A549 (cell line): ENCODE data around the gene NLK. TPM values are rescaled to one million over a fixed set of nuclear protein-coding genes. Genes with fewer than 3 reads are reported as not detected.

Source experiments
- ATAC-seq, 2 experiments: fragments of 200-7000 bp in 1 of 2; fragments of >200 bp in 1 of 2; cut with Nextera tagmentation in 1 of 2; cut with Tn5 transposase in 1 of 2; 3 replicates each; pipeline versions ENCODE4 v1.8.0 to v1.9.1; 2018 to 2020; ENCODE audit warnings: mild to moderate bottlenecking in 1 of 2, moderate library complexity in 1 of 2
- CTCF ChIA-PET: fragments of 300-600 bp; sonication (Branson Sonifier 250); formaldehyde crosslinking; extraction: SDS; loops from one replicate; lab custom pipeline; 2021; ENCODE audit warnings: antibody characterized with exemption, inconsistent platforms; lab: Yijun Ruan, JAX
- POLR2A ChIA-PET: fragments of 350-600 bp; formaldehyde crosslinking; extraction: SDS; loops from one replicate; lab custom pipeline; 2021; ENCODE audit warnings: antibody characterized with exemption, inconsistent platforms; lab: Yijun Ruan, JAX
- DNase-seq, 2 experiments: peaks; one replicate each; pipeline versions ENCODE4 v3.0.0 to v3.0.0-alpha.2; 2011 to 2016; ENCODE audit warnings: low read depth in 1 of 2, low spot score in 1 of 2
- FAIRE-seq: peaks from 2 replicates; lab custom pipeline; 2011; peaks lifted over from hg19 to GRCh38; lab: Jason Lieb, UNC
- H3K27ac ChIP-seq, 2 experiments: fragments of >200 bp; sonication (Bioruptor Twin); formaldehyde crosslinking; 3 replicates each; pipeline ENCODE4 v1.5.1; 2016 to 2017
- H3K4me1 ChIP-seq: fragments of >200 bp; sonication (Bioruptor Twin); formaldehyde crosslinking; 3 replicates; pipeline ENCODE4 v1.6.1; 2016
- H3K4me2 ChIP-seq: fragments of >200 bp; sonication (Bioruptor Twin); formaldehyde crosslinking; 3 replicates; pipeline ENCODE4 v1.6.1; 2016
- H3K4me3 ChIP-seq: fragments of >200 bp; sonication (Bioruptor Twin); formaldehyde crosslinking; 3 replicates; pipeline ENCODE4 v1.5.1; 2016
- H3K9me3 ChIP-seq: fragments of >200 bp; sonication (Bioruptor Twin); formaldehyde crosslinking; 3 replicates; pipeline ENCODE4 v1.6.1; 2016
- BHLHE40 ChIP-seq: IDR thresholded peaks from 2 replicates; pipeline ENCODE4 v1.6.1; 2012; ENCODE audit warnings: low read depth, low read length, inconsistent platforms
- CEBPB ChIP-seq, 2 experiments: fragments of >200 bp in 1 of 2; sonication (Bioruptor Twin) in 1 of 2; formaldehyde crosslinking in 1 of 2; IDR thresholded peaks; 2 replicates each; pipeline ENCODE4 v1.6.1; 2012 to 2016
- CHD2 ChIP-seq: fragments of 150-350 bp; IDR thresholded peaks from 2 replicates; pipeline ENCODE4 v1.6.1; 2014; ENCODE audit warnings: low read length; ENCODE audit not compliant: partially characterized antibody
- EHMT2 ChIP-seq: fragments of 200-600 bp; sonication (generic); IDR thresholded peaks from 2 replicates; pipeline ENCODE4 v1.6.1; 2016; ENCODE audit warnings: antibody characterized with exemption, low read depth, mild to moderate bottlenecking, moderate library complexity
- ESRRA ChIP-seq: fragments of 150-350 bp; IDR thresholded peaks from 2 replicates; pipeline ENCODE4 v1.6.1; 2014; ENCODE audit warnings: mild to moderate bottlenecking, low read length, borderline replicate concordance
- GATA3 ChIP-seq: IDR thresholded peaks from 2 replicates; pipeline ENCODE4 v1.6.1; 2012; ENCODE audit warnings: borderline replicate concordance
- HEYL ChIP-seq: fragments of 250-450 bp; sonication (Bioruptor Pico); IDR thresholded peaks from 2 replicates; pipeline ENCODE4 v1.8.0; 2021; ENCODE audit warnings: mild to moderate bottlenecking, moderate library complexity
- HOXA7 ChIP-seq: fragments of 250-450 bp; sonication (Bioruptor Pico); IDR thresholded peaks from 2 replicates; pipeline ENCODE4 v1.5.0; 2020; ENCODE audit warnings: mild to moderate bottlenecking, moderate library complexity
- HOXB5 ChIP-seq: fragments of 250-450 bp; sonication (Bioruptor Pico); IDR thresholded peaks from 2 replicates; pipeline ENCODE4 v1.5.0; 2020; ENCODE audit warnings: mild to moderate bottlenecking, moderate library complexity
- JUN ChIP-seq, 2 experiments: fragments of >200 bp; sonication (Bioruptor Twin); formaldehyde crosslinking; IDR thresholded peaks; 2 replicates in 1 of 2; 3 replicates in 1 of 2; pipeline ENCODE4 v1.6.1; 2016 to 2017
- KDM1A ChIP-seq: fragments of 200-600 bp; sonication (generic); IDR thresholded peaks from 2 replicates; pipeline ENCODE4 v1.6.1; 2016; ENCODE audit warnings: low read depth, mild to moderate bottlenecking
- MAFK ChIP-seq: fragments of 450-650 bp; IDR thresholded peaks from 2 replicates; pipeline ENCODE4 v1.6.1; 2014; ENCODE audit not compliant: partially characterized antibody
- MAX ChIP-seq: IDR thresholded peaks from 2 replicates; pipeline ENCODE4 v1.6.1; 2012
- MAZ ChIP-seq: fragments of 150-350 bp; IDR thresholded peaks from 2 replicates; pipeline ENCODE4 v1.6.1; 2014; ENCODE audit warnings: antibody characterized with exemption, low read depth, low read length, borderline replicate concordance
- POLR2AphosphoS2 ChIP-seq: conservative IDR thresholded peaks from 2 replicates; pipeline ENCODE4 v1.6.1; 2012; ENCODE audit warnings: low read length, improper control_type of control experiment, inconsistent platforms
- RCOR1 ChIP-seq: fragments of 150-350 bp; IDR thresholded peaks from 2 replicates; pipeline ENCODE4 v1.6.1; 2014; ENCODE audit warnings: antibody characterized with exemption, low read length, low read depth
- SREBF2 ChIP-seq: fragments of 450-650 bp; IDR thresholded peaks from 2 replicates; pipeline ENCODE4 v1.6.1; 2014; ENCODE audit warnings: mild to moderate bottlenecking, moderate library complexity
- TFCP2L1 ChIP-seq: fragments of 250-450 bp; sonication (Bioruptor Pico); IDR thresholded peaks from 2 replicates; pipeline ENCODE4 v1.5.0; 2021; ENCODE audit warnings: mild to moderate bottlenecking
- ZNF302 ChIP-seq: fragments of 250-450 bp; sonication (Bioruptor Pico); IDR thresholded peaks from 2 replicates; pipeline ENCODE4 v1.9.0; 2021; ENCODE audit warnings: inconsistent platforms, mild to moderate bottlenecking, moderate library complexity
- WGBS: methylation state at CpG from one replicate; pipeline ENCODE4 v1.1.6; 2017; ENCODE audit errors: missing lambda C conversion rate; 5-methylcytosine and 5-hydroxymethylcytosine counted together
- polyA plus RNA-seq, 4 experiments: library from polyadenylated mRNA; depleted of rRNA in 3 of 4; stranded (reverse); fragments of >200 nt; fragmentation: RNase III in 1 of 4; extraction: RNeasy Plus Mini Kit Qiagen cat#74134 plus additional on column Dnase treatment in 1 of 4; gene quantifications; 2 replicates in 3 of 4; 3 replicates in 1 of 4; pipeline ENCODE4 v1.2.3, GENCODE V29; 2011 to 2017
- TF ChIP-seq, protein P1 (sequence below): fragments of 450-650 bp; IDR thresholded peaks from 2 replicates; pipeline ENCODE4 v1.6.1; 2014; ENCODE audit warnings: antibody characterized with exemption
- TF ChIP-seq, protein P2 (sequence below): fragments of >200 bp; sonication (Bioruptor Twin); formaldehyde crosslinking; IDR thresholded peaks from 3 replicates; pipeline ENCODE4 v1.6.1; 2016

The NLK gene
- polyA plus RNA-seq, 2 of the 4 experiments (the other 2 are of a cell fraction) = 11.8 to 26.5 TPM

- no peak for DNase-seq
- H3K27ac ChIP-seq = no peak overlapping the region
- TF ChIP-seq EHMT2 = no peak
- peak; percentile 73 for TF ChIP-seq MAFK
- TF ChIP-seq, all 56 proteins: peak for 1
- no peak overlapping the region for H3K4me3 ChIP-seq
- peak; percentile 46 for FAIRE-seq
- peaks cover 3% of the 10 kb centered on the region; the same call in 1 of the 3 replicates for H3K9me3 ChIP-seq
- WGBS = 85% methylated on average over 4 of the region's 4 CpGs
- ChIA-PET POLR2A (no interaction called here), CTCF (interaction anchor here (1.7 kb wide), 1 partner anchor 10 kb away, joined by 5 read pairs; no protein-coding TSS in a partner anchor)
- ATAC-seq = no peak
- peaks cover 13% of the 10 kb centered on the region; the same call in 2 of the 3 replicates for H3K4me1 ChIP-seq
- no peak overlapping the region for H3K4me2 ChIP-seq
These were observed 48.1 kb downstream of the NLK start for GRCh38 chr17:28090551-28090950.

GRCh38 chr17:28092088-28092487 lies 49.6 kb downstream of the NLK start:
- Histone ChIP-seq H3K27ac (no peak overlapping the region), H3K9me3 (peaks cover 3% of the 10 kb centered on the region; the same call in 1 of the 3 replicates), H3K4me3 (no peak overlapping the region), H3K4me1 (peaks cover 7% of the 10 kb centered on the region; the same call in 1 of the 3 replicates), H3K4me2 (no peak overlapping the region)
- no peak for DNase-seq
- ATAC-seq = no peak
- FAIRE-seq = peak; percentile 23
- CTCF ChIA-PET = interaction anchor here (0.6 to 1.7 kb wide), 3 partner anchors 8 to 189 kb away, joined by 3 to 5 read pairs (median 4); no protein-coding TSS in a partner anchor
- WGBS = 93% methylated on average over 1 of the region's 1 CpG
- POLR2A ChIA-PET = interaction anchor here (0.6 kb wide), 1 partner anchor 11 kb away, joined by 3 read pairs; no protein-coding TSS in a partner anchor
- TF ChIP-seq MAFK = peak; percentile 89
- TF ChIP-seq CEBPB (IDR thresholded peaks at IDR 0.05) = no peak
- TF ChIP-seq, all 56 proteins: peak for 1

GRCh38 chr17:28093999-28094716 lies 51.7 kb downstream of the NLK start:
- FAIRE-seq (no peak), ATAC-seq (no peak), DNase-seq (no peak)
- Histone ChIP-seq H3K4me2 (no peak overlapping the region), H3K4me3 (no peak overlapping the region), H3K4me1 (peaks cover 14% of the 10 kb centered on the region; the same call in 2 of the 3 replicates), H3K9me3 (peaks cover 3% of the 10 kb centered on the region; the same call in 1 of the 3 replicates), H3K27ac (no peak overlapping the region)
- TF ChIP-seq HOXA7 (CRISPR knock-in tag) = no peak
- TF ChIP-seq MAFK = no peak
- TF ChIP-seq, protein P1, sequence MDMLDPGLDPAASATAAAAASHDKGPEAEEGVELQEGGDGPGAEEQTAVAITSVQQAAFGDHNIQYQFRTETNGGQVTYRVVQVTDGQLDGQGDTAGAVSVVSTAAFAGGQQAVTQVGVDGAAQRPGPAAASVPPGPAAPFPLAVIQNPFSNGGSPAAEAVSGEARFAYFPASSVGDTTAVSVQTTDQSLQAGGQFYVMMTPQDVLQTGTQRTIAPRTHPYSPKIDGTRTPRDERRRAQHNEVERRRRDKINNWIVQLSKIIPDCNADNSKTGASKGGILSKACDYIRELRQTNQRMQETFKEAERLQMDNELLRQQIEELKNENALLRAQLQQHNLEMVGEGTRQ = no peak
- no peak for TF ChIP-seq BHLHE40
- no peak for TF ChIP-seq HOXB5 (CRISPR knock-in tag)
- TF ChIP-seq CHD2 = no peak
- TF ChIP-seq GATA3 = no peak
- TF ChIP-seq MAZ = no peak
- no peak for TF ChIP-seq TFCP2L1 (CRISPR knock-in tag)
- TF ChIP-seq ESRRA = no peak
- no peak for TF ChIP-seq HEYL (CRISPR knock-in tag)
- no peak for TF ChIP-seq SREBF2
- TF ChIP-seq POLR2AphosphoS2 = no peak
- TF ChIP-seq, protein P2, sequence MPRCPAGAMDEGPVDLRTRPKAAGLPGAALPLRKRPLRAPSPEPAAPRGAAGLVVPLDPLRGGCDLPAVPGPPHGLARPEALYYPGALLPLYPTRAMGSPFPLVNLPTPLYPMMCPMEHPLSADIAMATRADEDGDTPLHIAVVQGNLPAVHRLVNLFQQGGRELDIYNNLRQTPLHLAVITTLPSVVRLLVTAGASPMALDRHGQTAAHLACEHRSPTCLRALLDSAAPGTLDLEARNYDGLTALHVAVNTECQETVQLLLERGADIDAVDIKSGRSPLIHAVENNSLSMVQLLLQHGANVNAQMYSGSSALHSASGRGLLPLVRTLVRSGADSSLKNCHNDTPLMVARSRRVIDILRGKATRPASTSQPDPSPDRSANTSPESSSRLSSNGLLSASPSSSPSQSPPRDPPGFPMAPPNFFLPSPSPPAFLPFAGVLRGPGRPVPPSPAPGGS = no peak
- POLR2A ChIA-PET = no interaction called here
- CTCF ChIA-PET = interaction anchor here (1.0 to 1.6 kb wide), 4 partner anchors 8 to 338 kb away, joined by 3 to 4 read pairs (median 4); partner anchors contain the start of gene LYRM9
- 79% methylated on average over 4 of the region's 4 CpGs for WGBS

DNA sequence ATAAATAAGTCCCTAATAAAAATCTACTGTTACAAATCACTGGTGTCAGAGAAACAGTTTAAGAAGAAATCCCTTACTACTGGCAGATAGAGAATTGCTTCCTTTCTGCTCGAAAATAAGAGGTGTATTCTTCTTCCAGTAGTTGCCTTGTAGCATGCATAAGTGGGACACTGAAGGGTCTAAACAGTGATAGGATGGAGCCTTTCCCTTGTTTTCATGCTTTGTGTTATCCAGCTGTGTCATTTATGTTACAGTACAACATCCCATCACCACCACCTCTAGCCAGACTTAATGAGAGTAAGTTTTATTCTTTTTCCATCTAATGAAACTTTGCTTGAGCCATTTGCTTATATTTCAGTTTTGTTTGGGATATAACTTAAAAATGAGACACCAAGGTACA lies 54.3 kb downstream of the NLK start:
- no peak for FAIRE-seq
- H3K4me3 ChIP-seq = no peak overlapping the region
- no peak overlapping the region for H3K27ac ChIP-seq
- peaks cover 14% of the 10 kb centered on the region; the same call in 2 of the 3 replicates for H3K4me1 ChIP-seq
- ChIA-PET POLR2A (no interaction called here), CTCF (no interaction called here)
- no peak for DNase-seq
- no peak overlapping the region for H3K4me2 ChIP-seq
- H3K9me3 ChIP-seq = no peaks in the 10 kb centered on the region
- 59% methylated on average over 1 of the region's 1 CpG for WGBS
- no peak for TF ChIP-seq ESRRA
- TF ChIP-seq JUN (IDR thresholded peaks at IDR 0.05) = no peak
- no peak for TF ChIP-seq MAZ
- no peak for TF ChIP-seq RCOR1
- TF ChIP-seq, protein P2 = no peak
- no peak for TF ChIP-seq ZNF302
- no peak for TF ChIP-seq EHMT2
- TF ChIP-seq HOXA7 (CRISPR knock-in tag) = no peak
- TF ChIP-seq TFCP2L1 (CRISPR knock-in tag) = no peak
- no peak for TF ChIP-seq KDM1A
- no peak for TF ChIP-seq MAX
- no peak for ATAC-seq
